Mesendoderm (in vitro differentiated cells): ENCODE data around the gene FBXO48.
A peak's percentile ranks its signal among the peaks of the same experiment; 100 is the strongest.
"Not testable (repeated sequence)": the region's sequence is repeated elsewhere in the genome, so short reads cannot be mapped to it uniquely, and the experiment has no call there.

Source experiments
- DNase-seq: peaks from one replicate; pipeline ENCODE4 v3.0.0; 2013
- H2AK5ac ChIP-seq: 2 replicates; pipeline ENCODE4 v1.6.1; 2013; ENCODE audit warnings: low read length, inconsistent platforms
- H2BK120ac ChIP-seq: 2 replicates; pipeline ENCODE4 v1.6.1; 2013; ENCODE audit warnings: low read depth, mild to moderate bottlenecking, low read length, moderate library complexity, mixed read lengths
- H2BK15ac ChIP-seq: replicated peaks from 2 replicates; pipeline ENCODE4 v1.6.1; 2013; ENCODE audit warnings: low read depth, mild to moderate bottlenecking, moderate library complexity
- H2BK5ac ChIP-seq: 2 replicates; pipeline ENCODE4 v1.6.1; 2013; ENCODE audit warnings: low read length, inconsistent platforms
- H3K18ac ChIP-seq: 2 replicates; pipeline ENCODE4 v1.6.1; 2013; ENCODE audit warnings: mild to moderate bottlenecking, low read length, mixed read lengths
- H3K23ac ChIP-seq: one replicate; pipeline ENCODE4 v1.6.1; 2013; ENCODE audit warnings: low read length
- H3K27ac ChIP-seq: 2 replicates; pipeline ENCODE4 v1.5.1; 2013; ENCODE audit warnings: low read depth, mild to moderate bottlenecking, inconsistent platforms, low read length, moderate library complexity
- H3K27me3 ChIP-seq: 2 replicates; pipeline ENCODE4 v1.6.1; 2013; ENCODE audit warnings: low read length, control low read depth, mild to moderate bottlenecking, inconsistent platforms; ENCODE audit not compliant: insufficient read depth, poor library complexity
- H3K36me3 ChIP-seq: 2 replicates; pipeline ENCODE4 v1.6.1; 2013; ENCODE audit warnings: low read length, inconsistent platforms; ENCODE audit not compliant: control insufficient read depth, insufficient read depth
- H3K4ac ChIP-seq: one replicate; pipeline ENCODE4 v1.6.1; 2013; ENCODE audit warnings: low read depth, mild to moderate bottlenecking, low read length, moderate library complexity
- H3K4me1 ChIP-seq: 2 replicates; pipeline ENCODE4 v1.6.1; 2013; ENCODE audit warnings: low read depth, low read length, inconsistent platforms; ENCODE audit not compliant: control insufficient read depth
- H3K4me2 ChIP-seq: 2 replicates; pipeline ENCODE4 v1.6.1; 2013; ENCODE audit warnings: low read length
- H3K4me3 ChIP-seq: 2 replicates; pipeline ENCODE4 v1.5.1; 2013; ENCODE audit warnings: mild to moderate bottlenecking, low read length
- H3K56ac ChIP-seq: one replicate; pipeline ENCODE4 v1.6.1; 2013; ENCODE audit warnings: low read length
- H3K79me1 ChIP-seq: 2 replicates; pipeline ENCODE4 v1.6.1; 2013; ENCODE audit warnings: low read length, inconsistent platforms
- H3K79me2 ChIP-seq: 2 replicates; pipeline ENCODE4 v1.6.1; 2013; ENCODE audit warnings: mild to moderate bottlenecking, low read length; ENCODE audit not compliant: control insufficient read depth, insufficient read depth
- H3K9ac ChIP-seq: 2 replicates; pipeline ENCODE4 v1.6.1; 2013; ENCODE audit warnings: low read length, inconsistent platforms
- H4K5ac ChIP-seq: one replicate; pipeline ENCODE4 v1.6.1; 2013; ENCODE audit warnings: low read length
- H4K8ac ChIP-seq: one replicate; pipeline ENCODE4 v1.6.1; 2013; ENCODE audit warnings: low read depth, mild to moderate bottlenecking, control low read depth, low read length, moderate library complexity
- WGBS: extraction: QIAGEN DNeasy Blood & Tissue Kit; methylation state at CpG from one replicate; pipeline ENCODE4 v1.1.7; 2013; ENCODE audit warnings: low lambda C conversion rate, missing lambda C conversion rate; ENCODE audit not compliant: insufficient coverage; ENCODE audit errors: extremely low coverage; 5-methylcytosine and 5-hydroxymethylcytosine counted together

FBXO48 gene

GRCh38 chr2:68489282-68489681, 22.2 kb upstream of the FBXO48 start:
- Histone ChIP-seq H3K79me1 (no peaks in the 10 kb centered on the region), H4K5ac (no peak overlapping the region), H2BK15ac (no peak overlapping the region), H3K4me3 (no peak overlapping the region), H3K36me3 (no peaks in the 10 kb centered on the region), H2BK120ac (no peak overlapping the region), H3K4me2 (no peak overlapping the region), H3K4me1 (no peaks in the 10 kb centered on the region), H2AK5ac (no peak overlapping the region), H3K56ac (no peak overlapping the region), H3K27ac (no peak overlapping the region), H3K23ac (no peak overlapping the region), H3K79me2 (no peaks in the 10 kb centered on the region), H4K8ac (no peak overlapping the region), H3K27me3 (no peaks in the 10 kb centered on the region), H3K9ac (no peak overlapping the region), H3K18ac (no peak overlapping the region), H3K4ac (no peak overlapping the region), H2BK5ac (no peak overlapping the region)
- WGBS, result no CpG with 5 or more reads among the region's 1 CpG
- no peak for DNase-seq

GRCh38 chr2:68488605-68489004, 21.5 kb upstream of the FBXO48 start:
- not testable (repeated sequence) for H2BK5ac ChIP-seq, H4K8ac ChIP-seq, H2BK120ac ChIP-seq, H2AK5ac ChIP-seq, H3K27ac ChIP-seq, H3K18ac ChIP-seq, H3K9ac ChIP-seq, H3K79me1 ChIP-seq, H3K4me1 ChIP-seq, H3K23ac ChIP-seq, DNase-seq, H3K36me3 ChIP-seq, H4K5ac ChIP-seq, H3K79me2 ChIP-seq, H3K27me3 ChIP-seq, H3K56ac ChIP-seq, H3K4ac ChIP-seq, H3K4me3 ChIP-seq, H2BK15ac ChIP-seq, H3K4me2 ChIP-seq
- WGBS, result no CpG with 5 or more reads among the region's 1 CpG

- no peak for DNase-seq
- H4K8ac ChIP-seq, result no peak overlapping the region
- H3K4me3 ChIP-seq, result no peak overlapping the region
- H3K27me3 ChIP-seq, result no peaks in the 10 kb centered on the region
- H3K36me3 ChIP-seq, result no peaks in the 10 kb centered on the region
- no peak overlapping the region for H2BK120ac ChIP-seq
- H3K27ac ChIP-seq, result no peak overlapping the region
- H2BK15ac ChIP-seq, result no peak overlapping the region
- no peak overlapping the region for H2BK5ac ChIP-seq
- H2AK5ac ChIP-seq, result no peak overlapping the region
- H3K4ac ChIP-seq, result no peak overlapping the region
- H4K5ac ChIP-seq, result no peak overlapping the region
- no peak overlapping the region for H3K18ac ChIP-seq
- H3K23ac ChIP-seq, result no peak overlapping the region
- no peak overlapping the region for H3K4me2 ChIP-seq
- H3K56ac ChIP-seq, result no peak overlapping the region
- H3K9ac ChIP-seq, result no peak overlapping the region
- peaks cover under 1% of the 10 kb centered on the region for H3K79me1 ChIP-seq
- WGBS, result no CpG with 5 or more reads among the region's 3 CpGs
- peaks cover 4% of the 10 kb centered on the region for H3K4me1 ChIP-seq
- no peaks in the 10 kb centered on the region for H3K79me2 ChIP-seq
These were observed 20.8 kb upstream of the FBXO48 start for GRCh38 chr2:68487773-68488355.

- Histone ChIP-seq H3K4me1 (peaks cover 8% of the 10 kb centered on the region), H4K8ac (no peak overlapping the region), H3K23ac (no peak overlapping the region), H3K18ac (no peak overlapping the region), H3K4me3 (no peak overlapping the region), H4K5ac (no peak overlapping the region), H3K4me2 (no peak overlapping the region), H3K79me2 (no peaks in the 10 kb centered on the region), H3K4ac (no peak overlapping the region), H2BK5ac (no peak overlapping the region), H2BK15ac (no peak overlapping the region), H3K36me3 (no peaks in the 10 kb centered on the region), H3K9ac (no peak overlapping the region), H3K27me3 (no peaks in the 10 kb centered on the region), H3K56ac (peak overlapping the region; percentile 10), H2AK5ac (peak overlapping the region; percentile 22), H2BK120ac (no peak overlapping the region), H3K79me1 (peaks cover 6% of the 10 kb centered on the region), H3K27ac (no peak overlapping the region)
- no CpG with 5 or more reads among the region's 3 CpGs for WGBS
- DNase-seq, result peak; percentile 77
These were observed 15.9 kb upstream of the FBXO48 start for GRCh38 chr2:68483011-68483410.

GRCh38 chr2:68482296-68482820, 15.3 kb upstream of the FBXO48 start:
- Histone ChIP-seq H3K27me3 (no peaks in the 10 kb centered on the region), H3K56ac (peak overlapping the region; percentile 30), H3K79me1 (peaks cover 6% of the 10 kb centered on the region), H4K5ac (no peak overlapping the region), H3K36me3 (no peaks in the 10 kb centered on the region), H3K23ac (peak overlapping the region; percentile 4), H3K4me3 (no peak overlapping the region), H4K8ac (no peak overlapping the region), H3K18ac (no peak overlapping the region), H3K4me1 (peaks cover 8% of the 10 kb centered on the region), H3K79me2 (no peaks in the 10 kb centered on the region), H3K4me2 (no peak overlapping the region), H2AK5ac (peak overlapping the region; percentile 32), H3K9ac (no peak overlapping the region), H2BK15ac (no peak overlapping the region), H3K4ac (no peak overlapping the region), H2BK5ac (no peak overlapping the region), H2BK120ac (no peak overlapping the region), H3K27ac (no peak overlapping the region)
- DNase-seq, result no peak
- WGBS, result no CpG with 5 or more reads among the region's 2 CpGs

- H3K27me3 ChIP-seq, result no peaks in the 10 kb centered on the region
- H3K23ac ChIP-seq, result no peak overlapping the region
- no peak overlapping the region for H4K8ac ChIP-seq
- H3K4me3 ChIP-seq, result no peak overlapping the region
- peak overlapping the region; percentile 40 for H2BK5ac ChIP-seq
- no peak overlapping the region for H2AK5ac ChIP-seq
- no peak overlapping the region for H2BK15ac ChIP-seq
- no peak overlapping the region for H3K4me2 ChIP-seq
- peak; percentile 74 for DNase-seq
- no peak overlapping the region for H3K4ac ChIP-seq
- no peak overlapping the region for H3K18ac ChIP-seq
- WGBS, result no CpG with 5 or more reads among the region's 1 CpG
- H3K79me2 ChIP-seq, result no peaks in the 10 kb centered on the region
- peaks cover 6% of the 10 kb centered on the region for H3K79me1 ChIP-seq
- H3K27ac ChIP-seq, result peak overlapping the region; percentile 63
- H2BK120ac ChIP-seq, result no peak overlapping the region
- H3K4me1 ChIP-seq, result peaks cover 8% of the 10 kb centered on the region
- H3K56ac ChIP-seq, result no peak overlapping the region
- H3K9ac ChIP-seq, result no peak overlapping the region
- H4K5ac ChIP-seq, result no peak overlapping the region
- H3K36me3 ChIP-seq, result no peaks in the 10 kb centered on the region
These were observed 11.6 kb upstream of the FBXO48 start for GRCh38 chr2:68478688-68479087.
